GM21717 (cell line): ENCODE measurements around the gene SYNDIG1.

Experiments used
- ATAC-seq: cut with Tn5 transposase; IDR thresholded peaks from one replicate; pipeline ENCODE4 v1.9.1; 2021; ENCODE audit warnings: mild to moderate bottlenecking, moderate library complexity; ENCODE audit not compliant: unreplicated experiment

The SYNDIG1 gene

GRCh38 chr20:24583169-24583792, 113.9 kb downstream of the SYNDIG1 start:
- ATAC-seq: no peak

GRCh38 chr20:24584078-24584477, 114.6 kb downstream of the SYNDIG1 start:
- ATAC-seq: no peak

DNA sequence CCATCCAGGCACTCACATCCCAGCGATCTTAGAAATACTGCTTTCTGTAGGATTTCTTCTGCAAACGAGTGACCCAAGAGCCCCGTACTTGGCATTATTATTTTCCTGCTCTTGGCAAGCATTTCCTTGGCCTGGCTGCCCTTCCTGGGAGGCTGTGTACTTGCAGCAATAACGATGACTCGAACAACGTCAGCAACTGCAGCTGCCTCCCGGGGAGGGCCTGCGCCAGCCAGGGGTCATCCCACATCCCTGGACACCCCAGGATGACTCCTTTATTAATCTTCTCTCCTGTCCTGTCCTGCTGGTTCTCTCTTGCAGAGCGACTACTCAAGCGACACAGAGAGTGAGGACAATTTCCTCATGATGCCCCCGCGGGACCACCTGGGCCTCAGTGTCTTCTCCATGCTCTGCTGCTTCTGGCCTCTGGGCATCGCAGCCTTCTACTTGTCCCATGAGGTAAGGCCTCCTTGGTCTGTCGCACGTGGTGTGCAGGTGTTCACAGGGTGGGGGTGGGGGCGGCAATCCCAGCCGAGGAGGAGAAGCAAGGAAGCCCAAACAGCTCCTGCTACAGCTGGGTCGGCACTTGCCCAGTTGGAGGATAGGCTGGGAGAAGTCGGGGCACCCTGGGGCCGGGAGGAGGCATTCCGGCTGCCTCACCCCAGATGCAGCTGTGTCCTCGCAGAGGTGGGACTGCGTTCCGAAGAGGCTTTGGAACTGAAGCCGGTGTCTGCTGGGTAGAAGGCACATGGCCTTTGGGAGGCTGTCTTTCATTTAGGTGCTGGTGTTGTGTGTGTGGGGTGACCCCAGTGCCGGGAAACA, 115.3 kb downstream of the SYNDIG1 start:
- ATAC-seq: no peak

DNA sequence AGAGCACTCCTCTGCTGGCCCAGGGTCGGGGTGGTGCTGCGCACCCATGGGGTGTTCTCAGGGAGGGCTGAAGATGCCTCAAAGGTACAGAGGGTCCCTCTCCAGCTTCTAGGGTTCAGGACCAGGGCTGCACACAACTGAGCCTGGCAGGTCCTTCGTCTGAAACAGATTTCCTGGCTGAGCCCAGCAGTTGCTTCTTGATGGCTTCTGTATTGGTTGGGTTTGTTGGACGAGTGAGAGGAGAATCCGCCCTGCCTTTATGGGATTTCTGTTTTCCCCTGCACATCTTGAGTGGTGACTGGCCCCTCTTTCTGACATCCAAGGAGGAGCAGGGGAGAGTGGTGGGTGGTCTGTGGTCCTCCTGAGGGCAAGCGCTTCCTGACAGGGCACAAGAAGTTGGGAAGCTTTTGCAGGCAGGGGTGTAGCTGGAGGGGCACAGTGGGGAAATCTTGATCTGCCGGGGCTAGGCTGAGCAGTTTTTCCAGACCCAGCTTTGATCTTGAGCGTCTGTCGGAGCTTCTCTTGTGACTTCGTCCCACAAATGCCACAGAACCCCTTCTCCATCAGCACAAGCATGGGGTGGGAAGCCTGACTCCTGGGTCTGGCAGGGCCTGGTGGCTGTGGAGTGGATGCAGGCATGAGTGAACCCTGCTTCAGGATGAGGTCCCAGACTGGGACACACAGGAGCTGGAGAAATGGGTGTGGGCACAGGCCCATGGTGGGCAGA, 116.5 kb downstream of the SYNDIG1 start:
- no peak for ATAC-seq

- ATAC-seq: no peak
Observed at GRCh38 chr20:24586523-24586840, 117.1 kb downstream of the SYNDIG1 start.

DNA sequence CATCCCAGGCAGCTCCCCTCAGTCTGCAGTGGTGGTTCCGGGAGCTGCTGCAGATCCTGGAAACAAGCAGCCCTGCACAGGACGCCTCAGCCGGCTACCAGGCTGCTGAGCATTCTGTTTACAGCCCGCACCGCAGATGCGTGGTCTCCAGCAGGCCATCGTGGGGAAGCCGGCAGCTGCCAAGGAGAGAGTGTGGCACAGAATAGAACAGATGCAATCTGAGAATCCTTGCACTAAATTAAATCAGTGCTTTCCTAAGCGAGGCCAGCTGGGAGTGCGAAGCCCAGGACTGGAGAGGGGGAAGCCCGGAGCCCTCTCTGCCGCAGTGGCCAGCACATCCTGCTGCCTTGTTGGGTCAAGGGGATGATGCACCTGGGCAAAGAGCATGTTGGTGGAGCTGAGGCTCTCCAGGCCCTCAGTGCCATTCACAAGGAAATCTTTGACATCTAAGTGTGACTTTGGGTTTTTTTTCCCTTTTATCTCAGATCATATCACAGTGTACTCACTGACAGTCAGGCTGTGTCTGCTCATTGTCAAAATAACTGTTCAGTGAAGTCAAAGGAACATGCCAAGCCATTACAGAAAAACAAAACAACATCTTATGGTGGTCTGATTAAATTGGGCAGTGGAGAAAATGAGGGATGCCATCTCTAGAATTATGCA, 118.1 kb downstream of the SYNDIG1 start:
- ATAC-seq: no peak

DNA sequence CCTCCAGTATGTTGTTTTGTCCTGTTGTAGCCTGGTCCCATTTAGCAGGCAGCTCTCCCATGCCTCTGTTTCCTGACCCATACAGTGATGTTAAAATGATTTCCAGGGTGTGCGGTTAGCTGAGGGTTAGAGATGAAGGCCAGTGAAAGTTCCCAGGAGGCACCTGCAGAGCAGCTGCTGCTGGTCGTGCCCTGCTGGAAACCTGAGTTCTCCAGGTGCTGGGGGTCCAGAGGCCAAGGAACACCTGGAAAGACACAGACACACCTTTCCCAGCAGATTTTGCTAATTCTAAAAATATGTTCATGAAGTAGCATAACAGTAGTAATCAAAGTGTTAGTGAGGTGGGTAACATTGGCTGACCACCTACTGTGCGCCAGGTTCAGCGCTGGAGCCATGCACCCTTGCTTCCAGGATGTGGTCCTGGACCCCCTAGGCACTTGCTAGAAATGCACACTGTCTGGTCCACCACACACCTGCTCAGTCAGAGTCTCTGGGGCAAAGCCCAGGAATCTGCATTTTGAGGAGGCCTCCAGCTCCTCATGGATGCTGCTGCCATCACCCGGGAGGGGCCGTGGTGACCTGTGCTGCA, 118.7 kb downstream of the SYNDIG1 start:
- no peak for ATAC-seq

DNA sequence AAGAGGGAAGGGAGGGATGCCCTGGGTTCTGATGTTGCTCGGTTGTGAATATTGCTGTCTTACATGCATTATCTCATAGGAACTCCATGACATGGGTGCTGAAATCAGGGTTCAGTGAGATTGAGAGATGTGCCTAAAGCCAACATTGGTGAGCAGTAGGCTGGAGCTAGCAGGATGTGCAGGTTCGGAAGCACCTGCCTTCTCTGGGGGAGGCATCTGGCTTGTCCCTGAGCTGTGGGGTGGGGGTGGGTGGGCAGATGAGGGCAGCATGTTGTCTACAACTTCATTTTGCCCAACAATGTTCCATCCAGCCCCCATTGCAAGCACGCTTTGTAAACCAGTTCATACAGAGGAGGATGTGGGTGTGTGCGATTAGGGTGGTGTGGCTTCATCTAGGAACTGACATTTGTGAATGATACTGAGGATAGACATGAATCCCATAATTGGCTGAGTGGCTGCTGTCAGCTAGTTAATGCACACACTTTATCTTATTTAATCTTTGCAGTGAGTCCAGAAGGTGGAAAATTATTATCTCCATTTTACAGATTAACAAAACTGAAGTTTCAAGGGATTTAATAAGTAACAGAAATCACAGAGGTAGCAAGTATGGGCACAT, 119.4 kb downstream of the SYNDIG1 start:
- ATAC-seq: no peak

GRCh38 chr20:24589381-24589780, 120.0 kb downstream of the SYNDIG1 start:
- no peak for ATAC-seq

GRCh38 chr20:24589815-24590177, 120.4 kb downstream of the SYNDIG1 start:
- no peak for ATAC-seq

GRCh38 chr20:24590178-24590982, 121.0 kb downstream of the SYNDIG1 start:
- ATAC-seq: no peak

DNA sequence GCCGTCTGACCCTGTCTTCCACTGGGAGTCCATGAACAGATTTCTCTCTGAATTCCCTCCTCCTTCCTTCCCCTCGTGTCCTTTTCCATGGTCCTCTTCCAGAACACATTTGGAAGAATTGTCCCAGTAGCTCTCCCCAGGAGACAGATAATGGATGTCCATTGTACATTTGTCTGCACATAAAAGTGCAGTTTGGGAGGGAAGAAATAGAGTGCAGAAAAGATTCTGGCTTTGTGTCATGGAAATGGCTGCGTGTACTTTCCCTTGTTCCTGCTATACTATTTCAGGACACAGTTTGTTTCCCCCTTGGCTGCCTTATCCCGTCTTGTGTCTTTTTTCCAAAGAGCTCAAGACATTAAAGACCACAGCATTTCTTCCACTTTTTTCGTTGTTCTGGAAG, 127.6 kb downstream of the SYNDIG1 start:
- ATAC-seq: no peak

- ATAC-seq: no peak
Observed at GRCh38 chr20:24598346-24598745, 128.9 kb downstream of the SYNDIG1 start.

- ATAC-seq: no peak
Observed at GRCh38 chr20:24598996-24599395, 129.6 kb downstream of the SYNDIG1 start.

- ATAC-seq: no peak
Observed at GRCh38 chr20:24600012-24600411, 130.6 kb downstream of the SYNDIG1 start.

GRCh38 chr20:24603454-24603853, 134.0 kb downstream of the SYNDIG1 start:
- ATAC-seq: no peak

DNA sequence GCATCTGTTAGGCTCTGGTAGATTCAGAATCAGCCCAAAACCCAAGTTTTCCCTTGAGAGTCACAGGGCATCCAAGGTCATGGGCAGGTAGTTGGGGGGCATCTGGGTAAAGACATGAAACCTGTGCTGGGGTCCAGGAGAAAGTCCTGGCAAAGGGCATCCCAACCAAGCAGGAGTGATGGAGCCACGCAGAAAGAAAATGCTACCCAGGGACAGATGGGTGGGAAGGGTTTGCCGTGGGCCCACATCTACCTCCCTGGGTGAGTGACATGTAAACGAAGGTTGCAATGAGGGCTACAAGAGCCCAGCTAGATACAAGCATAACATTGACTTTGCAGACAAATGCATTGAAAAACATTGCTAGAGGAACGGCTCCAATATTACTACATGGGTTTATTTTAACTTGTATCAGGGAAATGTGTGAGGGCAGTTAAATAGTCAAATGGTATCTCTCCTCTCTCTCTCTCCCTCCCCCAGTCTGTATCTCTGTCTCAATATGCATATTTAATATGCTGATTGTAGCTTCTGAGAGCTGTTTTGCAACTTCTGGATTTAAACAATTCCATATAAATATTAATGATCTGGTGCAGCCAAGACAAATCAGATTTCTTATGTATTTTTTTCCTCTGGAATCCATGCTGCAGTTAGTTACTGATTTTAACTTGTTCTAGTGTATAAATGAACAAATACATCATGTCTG, 135.7 kb downstream of the SYNDIG1 start:
- ATAC-seq: no peak

DNA sequence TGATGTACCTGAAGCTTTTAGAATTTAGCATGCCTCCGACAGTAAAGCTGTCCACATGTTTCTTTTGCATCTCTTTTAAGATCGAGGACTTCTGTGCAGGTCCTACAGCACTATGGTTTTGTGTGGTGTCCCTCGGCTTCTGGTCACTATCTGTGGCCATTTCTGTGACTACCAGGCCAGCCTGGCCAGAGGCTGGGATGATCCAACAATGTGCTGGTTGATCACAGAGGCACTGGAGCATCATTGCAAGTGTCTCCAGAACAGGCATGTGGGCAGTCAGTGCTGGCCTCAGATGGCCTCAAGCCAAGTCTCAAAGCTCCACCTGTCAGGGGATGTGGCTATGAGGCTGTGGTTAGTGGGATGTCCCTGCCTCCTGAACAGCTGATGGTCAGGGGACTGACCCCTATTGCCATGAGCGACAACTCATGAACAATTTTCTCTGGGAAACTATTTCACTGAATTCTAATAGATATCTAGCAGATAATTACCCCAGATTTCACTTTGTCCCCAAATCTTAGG, 136.6 kb downstream of the SYNDIG1 start:
- ATAC-seq: no peak

DNA sequence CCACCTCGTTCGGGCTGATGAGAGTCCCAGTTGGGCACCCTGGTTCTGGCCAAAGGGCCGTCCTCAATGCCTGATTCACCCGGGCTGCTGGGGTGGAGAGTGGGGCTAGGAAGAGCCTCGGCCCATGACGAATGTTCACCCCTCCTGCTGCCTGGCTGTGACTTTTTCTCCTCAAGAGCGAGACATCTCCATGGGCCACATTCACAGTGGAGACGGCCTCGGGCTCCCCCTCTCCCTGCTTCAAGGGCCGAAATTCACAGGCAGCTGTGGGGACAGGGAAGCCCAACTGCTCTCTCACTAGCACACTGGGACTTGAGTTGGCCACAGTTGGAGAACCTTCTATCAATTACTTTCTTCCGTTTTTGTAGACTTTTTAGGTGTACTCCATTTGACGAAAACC, 138.0 kb downstream of the SYNDIG1 start:
- ATAC-seq: no peak
